Measurements from ENCODE around the gene CUX1.
"Not testable (repeated sequence)": the region's sequence is repeated elsewhere in the genome, so short reads cannot be mapped to it uniquely, and the experiment has no call there.

CUX1 gene

GRCh38 chr7:101984133-101984879 lies 166.9 kb downstream of the CUX1 start:
- in situ Hi-C loops (cut with MboI; ENCODE audit: low pct_unique_long_range_greater_than_20kb, low sequenced_read_pairs), result no loop called here
- DNase-seq, result no peak

- in situ Hi-C loops (cut with MboI; ENCODE audit: low pct_unique_long_range_greater_than_20kb, low sequenced_read_pairs), result no loop called here
- no peak for DNase-seq
Measured at GRCh38 chr7:101985057-101985902, 167.9 kb downstream of the CUX1 start.

- DNase-seq, result no peak
- in situ Hi-C loops (cut with MboI; ENCODE audit: low pct_unique_long_range_greater_than_20kb, low sequenced_read_pairs), result no loop called here
Measured at GRCh38 chr7:101985903-101986734, 168.7 kb downstream of the CUX1 start.

GRCh38 chr7:101987494-101987893 lies 170.1 kb downstream of the CUX1 start:
- DNase-seq, result no peak
- in situ Hi-C loops (cut with MboI; ENCODE audit: low pct_unique_long_range_greater_than_20kb, low sequenced_read_pairs), result no loop called here

- in situ Hi-C loops (cut with MboI; ENCODE audit: low pct_unique_long_range_greater_than_20kb, low sequenced_read_pairs); DNase-seq: not testable (repeated sequence)
Measured at GRCh38 chr7:101988060-101988459, 170.6 kb downstream of the CUX1 start.

- in situ Hi-C loops (cut with MboI; ENCODE audit: low pct_unique_long_range_greater_than_20kb, low sequenced_read_pairs), result no loop called here
Measured at GRCh38 chr7:101988513-101988912, 171.1 kb downstream of the CUX1 start.

GRCh38 chr7:101989101-101989500 lies 171.7 kb downstream of the CUX1 start:
- no peak for DNase-seq
- in situ Hi-C loops (cut with MboI; ENCODE audit: low pct_unique_long_range_greater_than_20kb, low sequenced_read_pairs), result no loop called here

More at GRCh38 chr7:101988513-101988912, 171.1 kb downstream of the CUX1 start:
- no peak for DNase-seq

GRCh38 chr7:101990811-101991418 lies 173.5 kb downstream of the CUX1 start:
- in situ Hi-C loops (cut with MboI; ENCODE audit: low pct_unique_long_range_greater_than_20kb, low sequenced_read_pairs), result no loop called here
- no peak for DNase-seq

GRCh38 chr7:101991860-101992259 lies 174.4 kb downstream of the CUX1 start:
- no peak for DNase-seq
- in situ Hi-C loops (cut with MboI; ENCODE audit: low pct_unique_long_range_greater_than_20kb, low sequenced_read_pairs), result no loop called here

- in situ Hi-C loops (cut with MboI; ENCODE audit: low pct_unique_long_range_greater_than_20kb, low sequenced_read_pairs), result no loop called here
- DNase-seq, result no peak
Measured at GRCh38 chr7:101993311-101993710, 175.9 kb downstream of the CUX1 start.

- in situ Hi-C loops (cut with MboI; ENCODE audit: low pct_unique_long_range_greater_than_20kb, low sequenced_read_pairs), result no loop called here
- peak; percentile 8 for DNase-seq
Measured at GRCh38 chr7:101995121-101995520, 177.7 kb downstream of the CUX1 start.

GRCh38 chr7:101996131-101996691 lies 178.8 kb downstream of the CUX1 start:
- in situ Hi-C loops (cut with MboI; ENCODE audit: low pct_unique_long_range_greater_than_20kb, low sequenced_read_pairs), result no loop called here
- no peak for DNase-seq

GRCh38 chr7:101996876-101997275 lies 179.4 kb downstream of the CUX1 start:
- in situ Hi-C loops (cut with MboI; ENCODE audit: low pct_unique_long_range_greater_than_20kb, low sequenced_read_pairs), result no loop called here
- no peak for DNase-seq

GRCh38 chr7:101998029-101998905 lies 180.8 kb downstream of the CUX1 start:
- DNase-seq, result no peak
- in situ Hi-C loops (cut with MboI; ENCODE audit: low pct_unique_long_range_greater_than_20kb, low sequenced_read_pairs), result no loop called here

- in situ Hi-C loops (cut with MboI; ENCODE audit: low pct_unique_long_range_greater_than_20kb, low sequenced_read_pairs), result no loop called here
- DNase-seq, result no peak
Measured at GRCh38 chr7:101998906-101999240, 181.4 kb downstream of the CUX1 start.

- in situ Hi-C loops (cut with MboI; ENCODE audit: low pct_unique_long_range_greater_than_20kb, low sequenced_read_pairs), result no loop called here
Measured at GRCh38 chr7:101999393-101999792, 182.0 kb downstream of the CUX1 start.

GRCh38 chr7:102000123-102000522 lies 182.7 kb downstream of the CUX1 start:
- DNase-seq, result no peak
- in situ Hi-C loops (cut with MboI; ENCODE audit: low pct_unique_long_range_greater_than_20kb, low sequenced_read_pairs), result no loop called here

More at GRCh38 chr7:101999393-101999792, 182.0 kb downstream of the CUX1 start:
- no peak for DNase-seq

GRCh38 chr7:102004229-102004628 lies 186.8 kb downstream of the CUX1 start:
- no peak for DNase-seq
- in situ Hi-C loops (cut with MboI; ENCODE audit: low pct_unique_long_range_greater_than_20kb, low sequenced_read_pairs), result no loop called here
